Caki2 (cell line): Measurements from ENCODE around the gene RAP1A. TPM values are rescaled to one million over a fixed set of nuclear protein-coding genes. Genes with fewer than 3 reads are reported as not detected.
"Not testable (repeated sequence)": the region's sequence is repeated elsewhere in the genome, so short reads cannot be mapped to it uniquely, and the experiment has no call there.

ENCODE experiments used
- DNase-seq: peaks from one replicate; pipeline ENCODE4 v3.0.0-alpha.2; 2015; ENCODE audit warnings: low read depth
- in situ Hi-C: cut with HindIII; loops from 2 replicates; pipeline ENCODE4 v1.10.0; 2016; ENCODE audit warnings: low sequenced_read_pairs, low pct_unique_long_range_greater_than_20kb, mixed read lengths
- total RNA-seq: library from RNA; depleted of rRNA; stranded (reverse); fragments of >200 nt; shearing (Covaris generic); gene quantifications from 2 replicates; pipeline ENCODE4 v1.2.3, GENCODE V29; 2014; ENCODE audit warnings: low replicate concordance

The RAP1A gene
- total RNA-seq, 1 experiment from 2014 or later, result 15.3 TPM

GRCh38 chr1:111649227-111649626, 29.6 kb downstream of the RAP1A start:
- in situ Hi-C loops, result no loop called here
- no peak for DNase-seq

GRCh38 chr1:111649648-111650047, 30.1 kb downstream of the RAP1A start:
- in situ Hi-C loops, result no loop called here
- DNase-seq, result no peak

GRCh38 chr1:111653709-111654108, 34.1 kb downstream of the RAP1A start:
- no peak for DNase-seq
- in situ Hi-C loops, result no loop called here

DNA sequence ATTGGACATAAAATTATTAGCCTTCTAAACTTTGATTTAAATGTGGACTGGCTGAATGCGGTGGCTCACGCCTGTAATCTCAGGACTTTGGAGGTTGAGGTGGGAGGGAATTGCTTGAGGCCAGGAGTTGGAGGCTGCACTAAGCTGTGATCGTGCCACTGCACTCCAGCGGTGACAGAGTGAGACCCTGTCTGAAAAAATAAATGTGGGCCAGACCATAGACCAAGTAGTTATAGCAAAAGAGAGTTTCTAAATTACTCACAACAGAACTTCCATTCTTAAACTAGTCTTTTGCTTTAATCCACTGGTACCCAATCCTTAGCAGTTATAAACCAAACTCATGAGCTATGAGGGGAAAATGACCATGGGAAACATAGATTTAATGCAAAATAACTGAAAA, 35.2 kb downstream of the RAP1A start:
- in situ Hi-C loops, result no loop called here
- no peak for DNase-seq

- in situ Hi-C loops, result no loop called here
- peak; percentile 54 for DNase-seq
Measured at GRCh38 chr1:111656086-111657017, 36.8 kb downstream of the RAP1A start.

DNA sequence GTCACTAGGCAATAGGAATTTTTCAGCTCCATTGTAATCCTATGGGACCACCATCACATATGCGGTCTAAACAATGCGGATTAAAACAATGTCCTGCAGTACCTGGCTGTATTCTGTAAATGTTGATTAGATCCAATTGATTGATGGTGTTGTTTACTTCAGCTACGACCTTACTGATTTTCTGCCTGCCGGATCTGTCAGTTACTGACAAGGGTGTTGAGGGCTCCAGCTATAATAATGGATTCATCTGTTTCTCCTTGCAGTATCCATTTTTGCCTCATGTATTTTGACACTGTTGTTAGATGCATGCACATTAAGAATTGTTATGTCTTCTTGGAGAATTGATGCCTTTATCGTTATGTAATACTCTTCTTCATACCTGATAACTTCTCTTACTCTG, 39.0 kb downstream of the RAP1A start:
- in situ Hi-C loops, result no loop called here

GRCh38 chr1:111660204-111661150, 40.9 kb downstream of the RAP1A start:
- no peak for DNase-seq
- in situ Hi-C loops, result no loop called here

More for the DNA sequence above, 39.0 kb downstream of the RAP1A start:
- no peak for DNase-seq

DNA sequence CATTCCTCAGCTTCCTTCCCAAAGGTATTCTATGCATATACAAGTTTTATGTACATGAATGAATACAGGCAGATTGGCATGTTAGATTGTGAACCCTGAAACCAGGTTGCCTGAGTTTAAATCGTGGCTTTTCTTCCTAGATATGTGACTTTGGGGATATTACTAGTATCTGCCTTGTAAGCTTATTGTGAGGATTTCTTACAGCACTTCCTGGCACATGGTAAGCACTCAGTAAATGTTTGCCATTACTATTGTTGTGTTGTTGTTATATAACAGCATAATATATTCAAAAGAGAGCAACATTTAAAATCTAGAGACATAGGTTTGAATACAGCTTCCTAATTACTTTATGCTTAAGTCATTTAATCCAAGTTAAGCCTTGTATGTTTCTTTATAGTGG, 45.1 kb downstream of the RAP1A start:
- DNase-seq, result no peak
- in situ Hi-C loops, result no loop called here

DNA sequence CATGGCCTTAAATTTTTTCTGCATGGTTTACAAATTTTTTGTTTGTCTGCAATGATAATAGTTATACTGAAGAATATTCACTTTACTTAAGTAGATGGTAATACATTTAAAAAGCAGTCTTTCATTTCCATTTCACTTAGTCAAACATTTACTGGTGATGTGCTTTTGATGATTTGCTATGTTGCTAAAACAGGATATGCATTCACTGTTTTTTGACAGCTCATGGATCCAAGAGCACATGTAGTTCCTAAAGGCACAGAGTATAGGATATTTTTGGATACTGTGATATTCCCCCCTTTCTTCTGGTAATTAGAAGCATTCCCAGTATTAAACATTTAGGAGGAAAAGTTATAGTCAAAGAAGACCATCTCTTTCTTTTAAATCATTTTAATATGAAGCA, 45.9 kb downstream of the RAP1A start:
- in situ Hi-C loops, result no loop called here
- DNase-seq, result no peak

DNA sequence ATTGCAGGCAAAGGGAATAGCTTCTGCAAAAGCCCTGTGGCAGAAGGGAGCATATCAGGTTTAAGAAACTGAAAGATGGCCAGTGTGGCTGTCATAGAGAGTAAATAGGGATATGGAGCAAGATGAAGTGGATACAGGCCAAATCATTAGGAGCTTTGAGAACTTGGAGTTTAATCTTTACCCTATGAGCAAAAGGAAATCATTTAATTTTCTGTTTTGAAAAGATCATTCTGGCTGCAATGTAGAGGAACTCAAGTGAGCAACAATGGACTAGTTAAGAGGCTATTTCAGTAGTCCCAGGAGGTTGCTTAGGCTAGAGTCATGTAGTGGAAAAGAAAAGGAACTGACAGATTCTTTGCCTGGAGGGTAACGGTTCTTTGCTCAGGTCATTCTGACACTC, 47.2 kb downstream of the RAP1A start:
- in situ Hi-C loops, result no loop called here
- no peak for DNase-seq

- no peak for DNase-seq
- in situ Hi-C loops, result no loop called here
Measured at GRCh38 chr1:111669268-111669667, 49.7 kb downstream of the RAP1A start.

DNA sequence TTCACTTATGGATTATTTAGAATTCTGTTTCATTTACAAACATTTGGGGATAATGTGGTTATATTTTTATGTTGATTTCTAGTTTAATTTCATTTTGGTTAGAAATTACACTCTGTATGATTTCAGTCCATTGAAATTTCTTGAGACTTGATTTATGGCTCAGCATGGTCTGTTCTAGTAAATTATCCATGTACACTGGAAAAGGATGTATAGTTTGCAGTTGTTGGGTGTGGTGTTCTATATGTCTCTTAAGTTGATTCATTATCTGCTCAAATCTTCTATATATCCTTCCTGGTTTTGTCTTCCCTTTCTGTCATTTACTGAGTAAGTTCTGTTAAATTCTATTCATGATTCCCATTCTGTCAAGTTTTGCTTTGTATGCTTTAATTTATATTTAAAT, 52.3 kb downstream of the RAP1A start:
- no peak for DNase-seq

DNA sequence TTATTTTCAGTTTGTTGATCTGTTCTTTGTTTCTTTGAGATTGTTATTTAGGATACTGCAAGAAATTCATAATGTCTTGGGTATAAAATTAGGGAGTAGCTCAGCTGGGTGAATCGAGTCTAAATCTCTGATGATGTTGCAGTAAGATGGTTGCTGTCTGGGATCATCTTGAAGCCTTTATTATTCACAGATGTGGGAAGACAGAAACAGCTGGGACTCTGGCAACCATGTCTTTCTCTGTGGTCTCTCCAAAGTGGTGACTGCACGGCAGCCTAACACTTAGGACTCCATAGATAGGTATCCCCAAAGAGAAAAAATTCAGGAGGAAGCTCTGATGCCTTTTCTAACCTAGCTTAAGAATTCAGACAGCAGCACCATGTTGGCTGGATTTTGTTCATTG, 52.7 kb downstream of the RAP1A start:
- in situ Hi-C loops, result no loop called here
- no peak for DNase-seq

More for the DNA sequence above, 52.3 kb downstream of the RAP1A start:
- in situ Hi-C loops, result no loop called here

- DNase-seq, result no peak
- in situ Hi-C loops, result no loop called here
Measured at GRCh38 chr1:111677604-111678003, 58.0 kb downstream of the RAP1A start.

DNA sequence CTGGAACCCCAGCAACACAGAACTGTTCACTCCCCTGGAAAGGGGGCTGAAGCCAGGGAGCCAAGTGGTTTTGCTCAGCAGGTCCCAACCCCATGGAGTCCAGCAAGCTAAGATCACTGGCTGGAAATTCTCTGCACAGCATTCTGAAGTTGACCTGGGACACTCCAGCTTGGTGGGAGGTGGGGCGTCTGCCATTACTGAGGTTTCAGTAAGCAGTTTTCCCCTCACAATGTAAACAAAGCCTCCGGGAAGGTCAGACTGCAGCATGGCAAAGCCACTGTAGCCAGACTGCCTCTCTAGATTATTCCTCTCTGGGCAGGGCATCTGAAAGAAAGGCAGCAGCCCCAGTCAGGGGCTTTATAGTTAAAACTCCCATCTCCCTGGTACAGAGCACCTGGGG, 60.0 kb downstream of the RAP1A start:
- no peak for DNase-seq
- in situ Hi-C loops, result no loop called here

- DNase-seq, in situ Hi-C loops: not testable (repeated sequence)
Measured at GRCh38 chr1:111680212-111680800, 60.7 kb downstream of the RAP1A start.

GRCh38 chr1:111685293-111686153, 65.9 kb downstream of the RAP1A start:
- DNase-seq, in situ Hi-C loops: not testable (repeated sequence)

- DNase-seq, result peak; percentile 9
- in situ Hi-C loops, result no loop called here
Measured at GRCh38 chr1:111690306-111690617, 70.7 kb downstream of the RAP1A start.
